ENCODE data around the gene IER5L. TPM values are rescaled to one million over a fixed set of nuclear protein-coding genes. Genes with fewer than 3 reads are reported as not detected.
A peak's percentile ranks its signal among the peaks of the same experiment; 100 is the strongest.

IER5L gene
- total RNA-seq, 2 donors from 2014 or later = 6.8 to 8.1 TPM

- Mint-ChIP-seq H3K4me1 (peaks cover 6% of the 10 kb centered on the region), H3K27me3 (ENCODE audit: insufficient read depth) (peaks cover 20% of the 10 kb centered on the region), H3K4me3 (no peak overlapping the region), H3K27ac (no peak overlapping the region), H3K9me3 (peaks cover 1% of the 10 kb centered on the region), H3K36me3 (ENCODE audit: low read depth) (no peaks in the 10 kb centered on the region)
- Histone ChIP-seq H3K9ac (ENCODE audit: extremely low read depth, low read length, poor library complexity, severe bottlenecking) (no peak overlapping the region), H3K27me3 (ENCODE audit: control insufficient read depth, insufficient read depth, low read length, poor library complexity, severe bottlenecking) (no peaks in the 10 kb centered on the region), H3K4me1 (ENCODE audit: control insufficient read depth, insufficient read depth, low read length) (no peaks in the 10 kb centered on the region), H3K27ac (ENCODE audit: low read depth, low read length) (no peak overlapping the region), H3K9me3 (ENCODE audit: control insufficient read depth, low read length) (no peaks in the 10 kb centered on the region), H3K4me3 (ENCODE audit: low read length) (no peak overlapping the region), H3K36me3 (ENCODE audit: control insufficient read depth, insufficient read depth, low read length) (no peaks in the 10 kb centered on the region)
- DNase-seq = no peak
- TF ChIP-seq CTCF (conservative IDR thresholded peaks at IDR 0.05) = no peak
- 86 to 88% methylated on average over 8 to 9 of the region's 9 CpGs for WGBS, 2 experiments (ENCODE audit: insufficient coverage in 1 of 2, insufficient read length in 1 of 2)
Measured at GRCh38 chr9:129201289-129201688, 23.2 kb upstream of the IER5L start.

- no peak overlapping the region for H3K4me3 Mint-ChIP-seq
- H3K9me3 ChIP-seq (ENCODE audit: control insufficient read depth, low read length) = no peaks in the 10 kb centered on the region
- H3K36me3 ChIP-seq (ENCODE audit: control insufficient read depth, insufficient read depth, low read length) = no peaks in the 10 kb centered on the region
- peaks cover 28% of the 10 kb centered on the region for H3K27me3 Mint-ChIP-seq (ENCODE audit: insufficient read depth)
- TF ChIP-seq CTCF (conservative IDR thresholded peaks at IDR 0.05) = no peak
- H3K27ac Mint-ChIP-seq = no peak overlapping the region
- H3K36me3 Mint-ChIP-seq (ENCODE audit: low read depth) = no peaks in the 10 kb centered on the region
- H3K4me1 Mint-ChIP-seq = peaks cover 6% of the 10 kb centered on the region
- no peak for DNase-seq
- peaks cover 1% of the 10 kb centered on the region for H3K9me3 Mint-ChIP-seq
- 79 to 95% methylated on average over 3 to 6 of the region's 6 CpGs for WGBS, 2 experiments (ENCODE audit: insufficient coverage in 1 of 2, insufficient read length in 1 of 2)
- no peak overlapping the region for H3K27ac ChIP-seq (ENCODE audit: low read depth, low read length)
- H3K9ac ChIP-seq (ENCODE audit: extremely low read depth, low read length, poor library complexity, severe bottlenecking) = no peak overlapping the region
- H3K4me3 ChIP-seq (ENCODE audit: low read length) = no peak overlapping the region
- no peaks in the 10 kb centered on the region for H3K27me3 ChIP-seq (ENCODE audit: control insufficient read depth, insufficient read depth, low read length, poor library complexity, severe bottlenecking)
- no peaks in the 10 kb centered on the region for H3K4me1 ChIP-seq (ENCODE audit: control insufficient read depth, insufficient read depth, low read length)
Measured at GRCh38 chr9:129200255-129200654, 22.2 kb upstream of the IER5L start.

DNA sequence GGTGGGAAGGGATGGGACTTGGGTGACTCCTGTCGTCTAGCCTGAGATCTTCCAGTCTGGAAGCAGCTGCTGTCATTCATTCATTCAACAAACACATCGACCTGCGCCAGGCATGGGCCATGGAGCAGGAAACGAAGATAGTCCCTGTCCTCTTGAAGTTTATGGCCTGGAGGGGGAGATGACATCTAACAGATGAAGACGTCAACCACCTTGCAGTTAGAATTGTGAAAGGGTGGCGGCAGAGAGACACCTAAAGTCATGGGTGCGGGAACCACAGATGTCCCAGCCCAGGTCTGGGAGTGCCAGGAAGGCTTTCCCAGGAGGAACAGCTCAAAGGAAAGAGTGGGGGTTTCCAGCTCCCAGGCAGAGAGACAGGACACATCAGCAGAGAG is 21.0 kb upstream of the IER5L start:
- TF ChIP-seq CTCF (conservative IDR thresholded peaks at IDR 0.05) = no peak
- Mint-ChIP-seq H3K27ac (no peak overlapping the region), H3K9me3 (peaks cover 1% of the 10 kb centered on the region), H3K4me3 (no peak overlapping the region), H3K27me3 (ENCODE audit: insufficient read depth) (peaks cover 34% of the 10 kb centered on the region), H3K4me1 (peaks cover 6% of the 10 kb centered on the region), H3K36me3 (ENCODE audit: low read depth) (no peaks in the 10 kb centered on the region)
- no peak for DNase-seq
- no peaks in the 10 kb centered on the region for H3K27me3 ChIP-seq (ENCODE audit: control insufficient read depth, insufficient read depth, low read length, poor library complexity, severe bottlenecking)
- H3K4me3 ChIP-seq (ENCODE audit: low read length) = no peak overlapping the region
- no peaks in the 10 kb centered on the region for H3K4me1 ChIP-seq (ENCODE audit: control insufficient read depth, insufficient read depth, low read length)
- no peak overlapping the region for H3K9ac ChIP-seq (ENCODE audit: extremely low read depth, low read length, poor library complexity, severe bottlenecking)
- H3K36me3 ChIP-seq (ENCODE audit: control insufficient read depth, insufficient read depth, low read length) = no peaks in the 10 kb centered on the region
- peak overlapping the region; percentile 75 for H3K27ac ChIP-seq (ENCODE audit: low read depth, low read length)
- H3K9me3 ChIP-seq (ENCODE audit: control insufficient read depth, low read length) = no peaks in the 10 kb centered on the region
- 87 to 90% methylated on average over 5 to 7 of the region's 7 CpGs for WGBS, 2 experiments (ENCODE audit: insufficient coverage in 1 of 2, insufficient read length in 1 of 2)

Measured in endodermal cell (in vitro differentiated cells).